Measurements from ENCODE around the gene MEOX2. TPM values are rescaled to one million over a fixed set of nuclear protein-coding genes. Genes with fewer than 3 reads are reported as not detected.

The MEOX2 gene
- total RNA-seq, 1 experiment from 2014 or later, result not detected

GRCh38 chr7:15612205-15612604, 74.3 kb downstream of the MEOX2 start:
- no peak for DNase-seq (ENCODE audit: low read depth)

DNA sequence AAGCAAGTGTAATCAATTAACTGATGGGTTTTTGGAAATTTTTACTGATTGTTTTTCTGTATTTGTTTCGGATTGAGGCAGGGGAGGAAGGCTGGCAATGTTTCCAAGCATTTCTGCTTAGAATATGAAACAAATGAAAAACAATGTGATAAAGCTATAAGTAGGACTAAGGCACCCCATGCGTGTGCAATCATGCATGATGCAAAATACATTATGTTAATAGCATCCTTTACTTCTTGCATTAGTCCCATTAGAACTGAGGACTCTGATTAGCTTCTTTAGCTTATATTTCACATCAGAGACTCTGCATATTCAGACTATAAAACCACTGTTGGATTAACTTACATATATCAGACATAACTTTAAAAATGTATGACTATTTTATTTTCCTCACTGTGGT, 76.0 kb downstream of the MEOX2 start:
- no peak for DNase-seq (ENCODE audit: low read depth)

GRCh38 chr7:15609287-15609686, 77.2 kb downstream of the MEOX2 start:
- no peak for DNase-seq (ENCODE audit: low read depth)

- no peak for DNase-seq (ENCODE audit: low read depth)
Measured at GRCh38 chr7:15607529-15608210, 78.8 kb downstream of the MEOX2 start.

- no peak for DNase-seq (ENCODE audit: low read depth)
Measured at GRCh38 chr7:15606561-15606960, 79.9 kb downstream of the MEOX2 start.

DNA sequence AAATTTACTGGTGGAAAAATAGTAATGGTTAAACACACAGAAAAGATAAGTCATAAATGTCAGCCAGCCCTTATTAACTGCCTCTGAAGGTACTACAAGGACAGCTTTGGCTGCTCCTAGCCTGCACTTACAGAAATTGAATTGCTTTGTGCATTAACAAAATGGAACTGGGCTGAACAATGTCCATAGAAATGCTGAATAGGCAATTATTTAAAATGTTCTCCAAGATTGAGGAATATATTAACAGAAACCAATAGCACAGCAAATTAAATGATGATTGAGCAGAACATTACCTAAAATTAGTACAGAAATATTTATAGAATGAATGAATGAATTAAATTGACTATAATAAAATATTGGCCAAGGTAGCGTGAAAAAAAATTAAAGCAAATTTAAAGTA, 82.3 kb downstream of the MEOX2 start:
- DNase-seq (ENCODE audit: low read depth), result no peak

DNA sequence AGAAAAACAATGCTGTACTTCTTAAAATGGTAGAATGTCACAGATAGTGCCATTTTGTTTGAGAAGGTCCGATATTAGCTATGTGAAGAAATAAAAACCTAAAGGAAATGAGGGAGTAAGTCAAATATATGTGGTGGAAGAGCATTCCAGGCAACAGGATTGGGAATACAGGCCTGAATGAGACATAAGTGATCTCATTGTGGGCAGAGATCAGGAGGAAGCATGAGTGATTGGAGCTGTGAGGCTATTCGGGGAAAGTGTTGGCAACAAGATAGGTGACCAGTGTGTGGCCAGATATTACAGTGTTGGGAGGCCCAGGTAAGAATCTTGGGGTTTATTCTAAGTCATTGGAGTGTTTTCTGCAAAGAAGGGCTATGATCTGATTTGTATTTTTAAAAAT, 83.4 kb downstream of the MEOX2 start:
- peak; percentile 4 for DNase-seq (ENCODE audit: low read depth)

- DNase-seq (ENCODE audit: low read depth), result no peak
Measured at GRCh38 chr7:15602236-15602635, 84.2 kb downstream of the MEOX2 start.

DNA sequence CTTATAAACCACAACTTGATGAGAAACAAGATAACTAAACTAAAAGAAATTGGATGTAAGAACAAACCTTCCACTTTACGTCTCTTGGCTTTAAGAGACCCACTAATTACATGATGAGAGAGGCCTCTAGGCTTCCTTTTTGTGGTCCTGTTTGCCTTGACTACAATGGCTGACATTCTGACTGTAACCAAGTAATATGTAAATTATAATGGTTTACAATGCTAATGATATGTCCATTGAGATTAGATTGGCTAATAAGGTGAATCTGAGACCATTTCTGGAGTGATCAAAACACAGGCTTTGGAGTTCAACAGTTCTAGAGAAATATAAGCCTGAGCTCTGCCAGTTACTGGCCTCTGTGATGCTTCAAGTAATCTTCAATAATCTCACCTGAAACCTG, 85.3 kb downstream of the MEOX2 start:
- no peak for DNase-seq (ENCODE audit: low read depth)

GRCh38 chr7:15600298-15600697, 86.2 kb downstream of the MEOX2 start:
- DNase-seq (ENCODE audit: low read depth), result no peak

DNA sequence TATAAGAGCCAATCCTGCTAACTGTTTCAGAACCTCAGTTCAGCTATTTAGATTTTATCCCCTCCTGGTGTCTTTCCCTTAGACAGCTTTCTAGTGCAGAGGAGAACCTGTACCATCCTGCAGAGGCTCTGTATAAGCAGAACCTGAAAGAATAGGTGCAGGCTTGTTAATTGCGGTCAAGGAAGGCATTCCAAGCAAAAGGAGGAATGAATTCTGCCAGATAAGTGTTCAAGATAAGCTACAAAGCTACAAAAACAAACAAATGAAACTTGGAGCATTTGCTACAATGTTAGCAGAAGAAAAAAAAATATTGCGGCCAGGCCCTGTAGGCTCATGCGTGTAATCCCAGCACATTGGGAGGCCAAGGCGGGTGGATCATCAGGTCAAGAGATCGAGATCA, 92.0 kb downstream of the MEOX2 start:
- no peak for DNase-seq (ENCODE audit: low read depth)

DNA sequence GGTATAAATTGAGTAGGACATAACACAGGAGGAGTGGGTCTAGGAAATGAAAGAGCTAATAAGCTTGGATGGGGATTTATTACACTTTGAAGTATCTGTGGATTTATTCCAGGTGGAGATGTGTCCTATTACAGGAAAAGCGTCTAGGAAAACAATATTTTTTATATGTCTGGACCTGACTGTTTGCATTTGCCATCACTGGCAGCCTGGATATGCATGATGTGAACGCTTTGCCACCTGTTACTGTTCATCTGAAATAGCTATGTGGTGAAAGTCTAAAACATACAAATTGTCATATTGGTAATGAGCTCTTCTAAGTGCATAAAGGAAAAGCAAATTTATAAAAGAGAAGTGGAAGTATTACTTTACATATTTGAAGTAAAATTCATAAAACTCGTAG, 93.1 kb downstream of the MEOX2 start:
- no peak for DNase-seq (ENCODE audit: low read depth)

GRCh38 chr7:15586266-15586665, 100.2 kb downstream of the MEOX2 start:
- DNase-seq (ENCODE audit: low read depth), result no peak

GRCh38 chr7:15584575-15584974, 101.9 kb downstream of the MEOX2 start:
- no peak for DNase-seq (ENCODE audit: low read depth)

DNA sequence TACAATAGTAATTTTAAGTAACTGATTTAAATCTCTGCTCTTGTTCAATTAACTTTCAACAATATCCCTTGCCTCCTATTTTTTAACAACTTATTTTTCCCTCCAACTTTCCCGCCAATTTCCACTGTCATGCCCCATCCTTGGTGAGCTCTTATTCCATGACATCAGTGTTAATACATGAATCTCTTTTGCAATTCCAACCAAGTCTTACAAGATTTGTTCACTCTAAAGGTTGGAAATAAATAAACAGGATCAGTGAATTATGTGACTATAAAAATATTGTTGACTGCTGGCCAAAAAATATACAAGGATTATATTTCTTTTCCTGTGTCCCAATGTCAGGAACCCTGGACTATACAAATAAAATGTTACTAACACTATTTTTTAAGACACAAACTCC, 103.7 kb downstream of the MEOX2 start:
- no peak for DNase-seq (ENCODE audit: low read depth)

DNA sequence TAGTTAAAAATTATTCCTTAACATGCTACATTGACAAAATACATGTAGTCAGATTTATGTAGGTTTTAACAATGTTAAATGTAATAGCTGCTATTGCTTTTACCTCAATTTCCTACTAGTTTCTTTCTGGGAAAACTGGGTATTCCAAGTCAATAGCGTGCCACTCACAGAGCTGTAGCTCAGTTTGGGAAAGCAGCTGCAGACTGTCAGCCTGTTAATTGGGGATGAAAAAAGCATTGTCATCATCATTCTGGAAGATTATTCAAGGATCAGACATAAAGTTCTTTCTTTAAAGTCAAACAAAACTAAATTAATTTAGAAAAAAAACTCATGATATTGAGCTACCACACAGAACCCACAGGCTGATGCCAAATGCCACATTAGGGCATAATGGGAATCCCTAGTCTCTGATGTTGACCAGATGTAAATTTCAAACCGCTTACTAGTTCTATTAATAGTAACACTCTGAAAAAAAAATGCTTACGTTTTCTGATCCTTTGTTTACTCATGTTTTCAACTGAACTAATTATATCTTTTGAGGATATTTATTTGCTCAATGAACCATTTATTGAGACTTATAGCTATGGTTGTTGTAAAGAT, 105.0 kb downstream of the MEOX2 start:
- DNase-seq (ENCODE audit: low read depth), result no peak

- no peak for DNase-seq (ENCODE audit: low read depth)
Measured at GRCh38 chr7:15580604-15581351, 105.7 kb downstream of the MEOX2 start.

DNA sequence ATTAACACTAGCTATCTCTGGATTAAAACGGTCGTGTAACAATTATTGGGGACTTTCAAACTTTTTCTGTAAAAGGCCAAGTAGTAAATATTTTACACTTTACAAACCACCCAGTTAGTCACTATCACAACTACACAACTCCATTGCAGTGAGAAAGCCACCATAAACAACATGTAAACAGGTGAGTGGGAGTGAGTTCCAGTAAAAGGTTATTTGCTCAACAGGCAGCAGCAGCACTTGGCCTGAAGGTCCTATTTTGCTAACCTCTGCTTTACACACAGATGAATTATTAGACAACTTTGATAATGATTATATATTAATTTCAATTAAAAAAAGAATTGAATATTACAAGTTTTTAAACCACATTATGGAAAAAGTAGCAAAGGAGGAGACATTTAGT, 108.9 kb downstream of the MEOX2 start:
- no peak for DNase-seq (ENCODE audit: low read depth)

- no peak for DNase-seq (ENCODE audit: low read depth)
Measured at GRCh38 chr7:15571301-15571878, 115.1 kb downstream of the MEOX2 start.

GRCh38 chr7:15567652-15568051, 118.8 kb downstream of the MEOX2 start:
- no peak for DNase-seq (ENCODE audit: low read depth)

DNA sequence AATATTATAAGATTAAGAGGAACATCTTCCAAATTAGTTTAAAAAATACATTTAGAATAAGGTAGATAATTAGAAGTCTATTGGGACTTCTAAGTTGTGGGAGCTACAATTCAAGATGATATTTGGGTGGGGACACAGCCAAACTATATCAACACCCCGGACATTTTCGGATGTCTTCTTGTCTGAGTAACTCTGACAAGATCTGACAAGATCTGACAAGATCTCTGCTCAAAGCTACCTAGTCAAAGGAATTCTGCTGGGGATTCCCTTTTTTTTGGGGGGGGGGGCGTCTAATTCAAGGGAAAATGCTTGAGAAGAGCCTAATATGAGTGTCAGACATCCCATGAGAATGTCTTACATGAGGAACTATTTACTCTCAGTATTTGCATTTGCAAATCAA, 119.4 kb downstream of the MEOX2 start:
- no peak for DNase-seq (ENCODE audit: low read depth)

- DNase-seq (ENCODE audit: low read depth), result no peak
Measured at GRCh38 chr7:15566476-15566875, 120.0 kb downstream of the MEOX2 start.

DNA sequence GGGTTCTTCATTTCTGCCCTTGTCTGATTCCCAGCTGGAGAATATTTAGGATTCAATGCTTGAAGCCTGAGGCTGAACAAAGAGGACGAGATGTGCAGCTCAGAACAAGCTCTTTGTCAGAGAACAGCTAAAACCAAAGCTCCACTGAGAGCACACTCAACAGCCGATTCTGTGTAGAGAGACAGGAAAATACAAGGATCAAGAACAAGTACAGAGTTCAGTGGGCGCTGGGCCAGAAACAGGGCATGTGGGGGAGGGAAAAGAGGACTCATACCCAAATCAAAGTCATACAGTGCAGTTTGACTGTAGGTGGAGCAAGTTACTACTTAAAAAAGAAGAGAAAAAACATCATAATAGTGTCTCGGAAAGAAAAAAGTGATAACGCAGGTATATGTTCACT, 124.6 kb downstream of the MEOX2 start, which contains the start of gene AGMO:
Gene AGMO, minus strand, starts transcription at position 181 of the 400 bp plus-strand sequence.
- DNase-seq (ENCODE audit: low read depth), result peak; percentile 5

All from Daoy (cell line).